Measurements from ENCODE around the gene EFCAB3.

DNA sequence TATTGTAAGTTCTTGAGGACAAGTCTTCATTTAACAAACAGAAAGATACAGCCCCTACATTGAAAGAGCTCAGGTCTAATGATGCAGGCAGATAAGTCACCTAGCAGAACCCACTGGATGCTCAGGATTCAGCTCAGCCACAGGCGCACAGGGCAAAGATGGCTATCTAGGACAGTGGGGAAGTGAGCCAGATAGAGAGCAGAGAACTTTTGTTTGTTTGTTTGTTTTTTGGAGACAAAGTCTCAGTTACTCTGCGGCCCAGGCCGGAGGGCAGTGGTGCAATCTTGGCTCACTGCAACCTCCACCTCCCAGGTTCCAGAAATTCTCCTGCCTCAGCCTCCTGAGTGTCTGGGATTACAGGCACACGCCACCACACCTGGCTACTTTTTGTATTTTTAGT, 63.7 kb downstream of the EFCAB3 start:
- no peak for TF ChIP-seq EZH2 (IDR thresholded peaks at IDR 0.05; ENCODE audit: low read depth)
- TF ChIP-seq, protein P1, sequence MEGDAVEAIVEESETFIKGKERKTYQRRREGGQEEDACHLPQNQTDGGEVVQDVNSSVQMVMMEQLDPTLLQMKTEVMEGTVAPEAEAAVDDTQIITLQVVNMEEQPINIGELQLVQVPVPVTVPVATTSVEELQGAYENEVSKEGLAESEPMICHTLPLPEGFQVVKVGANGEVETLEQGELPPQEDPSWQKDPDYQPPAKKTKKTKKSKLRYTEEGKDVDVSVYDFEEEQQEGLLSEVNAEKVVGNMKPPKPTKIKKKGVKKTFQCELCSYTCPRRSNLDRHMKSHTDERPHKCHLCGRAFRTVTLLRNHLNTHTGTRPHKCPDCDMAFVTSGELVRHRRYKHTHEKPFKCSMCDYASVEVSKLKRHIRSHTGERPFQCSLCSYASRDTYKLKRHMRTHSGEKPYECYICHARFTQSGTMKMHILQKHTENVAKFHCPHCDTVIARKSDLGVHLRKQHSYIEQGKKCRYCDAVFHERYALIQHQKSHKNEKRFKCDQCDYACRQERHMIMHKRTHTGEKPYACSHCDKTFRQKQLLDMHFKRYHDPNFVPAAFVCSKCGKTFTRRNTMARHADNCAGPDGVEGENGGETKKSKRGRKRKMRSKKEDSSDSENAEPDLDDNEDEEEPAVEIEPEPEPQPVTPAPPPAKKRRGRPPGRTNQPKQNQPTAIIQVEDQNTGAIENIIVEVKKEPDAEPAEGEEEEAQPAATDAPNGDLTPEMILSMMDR (conservative IDR thresholded peaks at IDR 0.05), result no peak
